ENCODE data around the gene LRRC14B.

LRRC14B gene

DNA sequence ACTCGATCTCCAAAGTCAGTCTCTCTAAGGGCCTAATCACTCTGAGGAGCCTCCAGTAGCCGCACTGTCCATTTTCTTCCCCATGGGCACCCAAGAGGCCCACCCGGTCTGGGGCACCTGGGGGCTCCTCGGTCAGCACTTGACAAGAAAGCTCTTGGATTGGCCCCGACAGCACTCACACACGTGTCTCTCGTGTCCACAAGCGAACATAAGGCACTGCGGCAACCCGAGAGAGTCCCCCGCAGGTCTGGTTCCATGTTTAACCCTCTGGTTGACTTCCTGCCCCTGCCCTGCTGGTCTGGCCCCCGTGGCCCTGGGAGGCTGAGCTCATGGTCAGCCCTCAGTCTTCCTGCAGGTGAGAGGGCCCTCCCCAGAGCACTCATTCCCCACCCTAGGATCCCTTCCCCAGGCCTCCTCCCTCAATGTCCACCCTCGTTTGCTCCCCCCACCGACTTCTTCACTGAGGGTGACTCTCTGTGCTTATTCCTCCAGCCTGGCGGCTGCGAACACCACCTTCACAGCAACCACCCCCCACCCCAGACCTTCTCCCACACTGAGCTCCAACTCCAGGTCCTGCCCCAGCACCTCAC, 16.3 kb upstream of the LRRC14B start:
- ATAC-seq (no peak), DNase-seq (no peak)

DNA sequence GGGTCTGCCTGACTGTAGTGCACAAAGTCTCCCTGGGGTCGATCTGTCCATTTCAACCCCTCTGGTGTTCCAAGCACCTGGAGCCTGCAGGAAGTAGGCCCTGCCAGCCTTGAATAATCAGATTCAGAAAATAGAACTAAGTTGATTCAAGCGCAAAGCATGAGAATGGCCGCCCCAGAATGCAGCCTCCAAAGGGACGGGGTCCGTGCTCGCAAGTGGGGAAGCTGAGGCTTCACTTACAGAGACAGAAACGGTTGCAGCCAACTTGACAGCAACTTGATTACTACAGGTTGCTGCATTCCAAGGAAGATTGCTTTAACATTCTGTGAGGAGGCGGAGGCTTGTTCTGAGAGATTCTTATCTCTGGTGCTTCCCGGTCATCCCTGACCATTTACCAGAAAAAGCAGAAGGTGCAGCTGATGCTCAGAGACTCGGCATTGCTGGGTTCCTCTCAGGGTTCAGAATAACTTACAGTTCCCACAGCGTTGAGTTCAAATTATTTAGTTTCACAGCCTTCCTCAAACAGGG, 14.9 kb upstream of the LRRC14B start:
- DNase-seq (no peak), ATAC-seq (no peak)

DNA sequence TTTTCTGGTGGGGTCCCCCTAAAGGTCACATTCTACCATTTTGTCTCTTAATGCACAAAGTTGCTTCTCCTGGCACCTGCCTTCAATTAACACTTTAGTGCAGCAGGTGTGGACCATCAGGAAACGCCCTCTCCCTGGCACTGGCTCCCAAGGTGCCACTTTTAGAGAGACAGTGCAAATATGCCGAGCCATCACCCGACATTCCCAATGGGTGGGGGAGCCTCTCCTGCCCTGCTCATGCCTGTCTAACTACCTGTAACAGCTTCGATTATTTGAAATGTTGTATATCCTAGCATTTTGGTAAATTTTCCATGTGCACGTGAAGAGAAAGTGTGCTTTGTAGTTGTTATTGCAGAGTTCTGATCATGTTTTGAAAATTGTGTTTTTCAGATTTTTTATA, 13.2 kb upstream of the LRRC14B start:
- no peak for DNase-seq
- ATAC-seq = no peak

DNA sequence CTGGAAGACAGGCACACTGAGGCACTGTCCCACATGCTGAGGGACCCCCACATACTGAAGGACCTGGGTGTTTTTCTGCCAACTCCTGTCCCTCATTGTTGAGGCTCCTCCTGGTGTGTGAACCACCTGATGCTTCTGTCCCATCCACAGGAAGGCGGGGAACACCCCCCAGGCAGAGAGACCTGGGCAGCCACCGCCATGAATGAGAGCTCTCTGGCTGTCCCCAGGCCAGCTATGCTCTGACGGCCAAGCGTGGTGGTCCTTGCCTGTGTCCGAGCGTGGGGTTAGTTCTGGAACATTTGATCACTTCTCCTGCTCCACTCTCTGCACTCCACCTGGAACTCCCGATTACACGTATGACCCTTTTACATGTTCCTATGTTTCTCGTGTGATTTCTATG, 11.9 kb upstream of the LRRC14B start:
- DNase-seq (no peak), ATAC-seq (no peak)

DNA sequence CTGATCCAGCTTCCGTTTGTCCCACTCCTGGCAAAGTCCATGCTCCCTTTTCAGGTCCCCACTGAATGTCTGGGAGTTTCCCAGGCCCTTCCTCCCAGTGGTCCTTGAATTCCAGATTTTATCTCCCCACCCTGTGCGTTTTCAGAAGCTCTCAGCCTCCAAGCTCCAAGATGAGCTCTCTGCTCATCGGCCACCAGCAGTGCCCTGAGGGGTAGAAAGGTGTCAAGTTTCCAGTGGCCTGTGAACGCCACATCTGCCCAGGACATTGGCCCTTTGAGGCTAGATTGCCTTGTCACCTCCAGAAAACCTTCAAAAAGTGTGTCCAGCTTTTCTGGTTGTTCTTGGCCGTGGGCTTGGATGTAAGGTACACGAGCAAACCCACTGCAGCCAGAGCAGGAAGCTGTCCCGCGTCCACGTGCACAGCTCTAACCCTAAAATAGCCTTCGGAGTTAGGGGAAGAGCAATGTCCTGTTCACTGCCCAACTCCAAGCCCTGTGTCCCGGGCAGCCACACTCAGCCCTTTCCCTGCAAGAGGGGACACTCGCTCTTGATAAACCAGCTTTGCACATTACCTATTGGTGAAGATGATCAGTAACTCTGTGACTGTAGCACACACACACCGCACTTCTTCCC, 10.9 kb upstream of the LRRC14B start:
- DNase-seq (no peak), ATAC-seq (no peak)

DNA sequence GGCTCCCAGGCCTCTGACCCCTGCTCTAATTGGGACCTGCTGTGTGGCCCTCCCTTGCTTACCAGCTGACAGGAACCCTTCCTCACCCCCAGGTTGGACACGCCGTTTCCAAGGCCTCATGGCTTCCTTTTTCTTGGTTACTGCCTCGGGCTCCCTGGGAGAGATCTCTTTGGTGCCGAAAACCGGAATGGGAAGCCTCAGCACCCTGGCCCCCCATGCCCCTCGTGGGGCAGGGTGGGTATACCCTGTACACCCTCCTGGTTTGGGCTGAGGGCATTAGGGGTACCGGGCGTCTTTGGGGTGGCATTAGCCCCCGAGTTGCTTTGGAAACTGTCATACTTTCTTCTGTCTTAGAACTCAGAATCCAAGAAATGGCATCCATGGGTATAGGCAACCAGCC, 10.1 kb upstream of the LRRC14B start:
- no peak for ATAC-seq
- DNase-seq = no peak

DNA sequence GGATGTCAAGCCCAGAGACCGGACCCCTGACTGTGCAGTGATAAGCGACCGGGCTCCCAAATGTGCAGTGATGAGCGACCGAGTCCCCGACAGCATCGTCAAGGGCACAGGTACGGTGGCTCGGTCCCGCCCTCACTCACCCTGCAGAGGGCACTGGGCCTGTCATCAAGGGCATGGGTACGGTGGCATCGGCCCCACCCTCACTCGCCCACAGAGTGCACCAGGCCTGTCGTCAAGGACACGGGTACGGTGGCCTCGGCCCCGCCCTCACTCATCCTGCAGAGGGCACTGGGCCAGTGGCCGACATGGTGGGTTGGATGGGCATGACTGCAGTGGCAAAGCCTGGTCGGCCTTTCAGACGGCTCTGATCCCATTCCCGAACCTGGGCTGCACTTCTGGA, 9.7 kb upstream of the LRRC14B start:
- DNase-seq (no peak), ATAC-seq (no peak)

DNA sequence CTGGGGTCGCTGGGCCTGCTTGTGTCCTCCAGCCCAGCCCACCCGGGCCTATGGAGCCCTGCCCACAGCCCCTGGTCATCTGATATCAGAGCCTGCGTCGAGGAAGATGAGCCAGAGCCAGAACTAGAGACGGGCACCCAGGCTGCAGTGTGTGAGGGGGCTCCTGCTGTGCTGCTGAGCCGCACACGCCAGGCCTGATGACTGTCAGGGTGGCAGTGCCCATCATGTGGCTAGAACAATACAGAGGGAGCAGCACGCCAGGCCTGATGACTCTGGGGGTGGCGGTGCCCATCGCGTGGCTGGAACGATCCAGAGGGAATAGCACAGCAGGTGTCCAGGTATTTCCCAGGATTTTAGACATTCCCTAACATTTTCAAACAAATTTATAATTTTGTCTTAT, 9.2 kb upstream of the LRRC14B start:
- ATAC-seq (no peak), DNase-seq (no peak)

DNA sequence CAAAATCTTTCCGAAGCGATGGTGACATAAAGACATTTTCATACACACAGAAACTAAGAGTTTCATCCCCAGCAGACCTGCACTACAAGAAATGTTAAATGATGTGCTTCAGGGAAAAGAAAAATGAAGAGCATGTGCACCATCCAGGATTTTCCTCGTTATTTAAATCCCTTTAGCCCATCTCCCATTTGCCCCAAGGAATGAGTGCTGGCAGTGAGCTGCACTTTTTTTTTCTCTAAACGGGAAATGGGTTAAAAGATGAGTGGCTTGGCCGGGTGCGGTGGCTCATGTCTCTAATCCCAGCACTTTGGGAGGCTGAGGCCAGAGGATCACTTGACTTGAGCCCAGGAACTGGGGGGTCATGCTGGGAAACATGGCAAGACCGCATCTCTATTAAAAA, 6.8 kb upstream of the LRRC14B start:
- ATAC-seq (no peak), DNase-seq (no peak)

DNA sequence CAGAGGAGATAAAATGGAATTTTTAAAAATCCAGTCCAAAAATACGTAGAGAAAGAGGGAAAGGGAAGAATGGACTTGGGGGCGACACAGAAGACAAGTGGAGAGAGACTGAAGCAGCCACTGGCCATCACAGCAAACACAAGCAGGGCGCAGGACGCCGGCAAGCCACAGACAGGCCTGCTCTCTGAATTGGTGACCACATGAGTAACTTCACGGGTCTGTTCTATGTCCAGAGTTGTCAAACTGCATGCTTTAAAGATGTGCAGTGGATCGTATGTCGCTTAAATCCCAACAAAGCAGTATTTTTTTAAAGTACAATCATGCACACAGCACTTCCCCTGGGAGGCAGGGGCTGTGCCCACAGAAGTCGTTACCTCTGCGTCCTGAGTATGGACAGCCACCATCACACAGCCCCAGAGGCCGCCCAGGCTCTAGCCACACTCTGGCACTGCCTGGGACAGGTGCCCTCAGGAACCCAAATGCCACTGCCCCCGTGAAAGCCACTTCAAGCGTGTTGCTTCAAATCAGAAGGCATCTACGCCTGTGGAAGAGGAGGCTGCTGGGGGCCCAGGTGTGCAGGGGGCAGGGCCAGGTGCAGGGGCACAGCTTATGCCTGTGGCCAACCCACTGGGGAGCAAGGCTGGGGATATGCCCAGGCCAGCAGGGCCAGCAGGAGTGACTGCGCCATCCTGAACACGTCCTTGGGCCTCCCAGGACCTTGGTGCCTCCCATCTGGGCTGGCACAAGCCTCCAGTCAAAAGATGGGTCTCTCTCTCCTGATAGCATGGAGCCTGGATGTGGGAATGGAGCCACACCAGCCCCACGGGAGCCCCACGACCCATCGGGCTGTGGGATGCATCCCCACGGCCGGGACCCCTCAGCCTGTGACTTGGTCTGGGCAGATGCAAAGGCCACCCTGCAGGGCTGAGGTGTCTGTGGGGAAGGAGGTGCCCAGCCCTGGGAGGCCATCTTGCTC, 5.9 kb upstream of the LRRC14B start:
- ATAC-seq (no peak), DNase-seq (no peak)

DNA sequence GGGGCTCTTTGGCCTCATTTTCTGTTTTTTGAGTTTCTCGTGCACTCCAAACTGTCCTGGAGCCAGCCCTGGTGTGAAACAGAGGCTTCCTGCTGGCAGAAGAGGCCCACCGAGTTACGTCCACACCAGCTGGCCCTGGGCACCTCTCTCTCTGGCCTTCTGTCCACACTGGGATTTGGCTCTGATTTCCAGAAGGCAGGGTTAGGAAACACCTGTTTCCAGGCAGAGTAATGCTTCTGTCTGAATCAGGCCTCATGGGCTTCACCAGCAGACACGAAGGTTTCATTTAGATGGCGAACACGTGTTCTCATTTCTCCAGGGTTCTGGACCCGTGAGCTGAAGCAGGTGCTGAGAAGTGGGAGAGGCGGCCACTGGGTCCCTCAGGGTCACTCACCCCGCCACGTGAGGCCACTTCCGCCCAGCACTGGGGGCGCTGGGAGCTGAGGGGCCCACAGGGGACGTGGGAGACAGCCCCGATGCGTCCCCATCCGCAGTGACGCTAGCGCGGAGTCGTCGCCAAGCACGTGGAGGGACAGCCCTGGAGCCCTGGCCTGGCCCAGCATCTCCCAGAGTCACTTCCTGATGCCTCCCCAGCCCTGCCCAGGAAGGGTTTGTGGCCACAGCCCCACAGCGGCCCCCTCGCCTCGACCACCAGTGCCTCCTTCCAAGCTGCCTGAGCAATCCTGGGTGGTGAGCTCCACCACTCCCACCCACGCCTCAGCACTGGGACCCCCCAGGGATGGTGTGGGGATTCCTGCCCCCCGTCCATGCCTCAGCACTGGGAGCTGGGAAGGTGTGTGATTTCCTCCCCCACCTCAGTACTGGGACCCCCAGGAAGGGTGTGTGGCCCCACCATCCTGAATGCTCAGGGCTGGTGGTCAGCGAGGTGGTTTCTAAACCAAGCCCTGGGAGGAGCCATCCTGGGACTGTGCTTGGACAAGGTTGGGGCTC, 4.9 kb upstream of the LRRC14B start:
- no peak for ATAC-seq
- DNase-seq = no peak

DNA sequence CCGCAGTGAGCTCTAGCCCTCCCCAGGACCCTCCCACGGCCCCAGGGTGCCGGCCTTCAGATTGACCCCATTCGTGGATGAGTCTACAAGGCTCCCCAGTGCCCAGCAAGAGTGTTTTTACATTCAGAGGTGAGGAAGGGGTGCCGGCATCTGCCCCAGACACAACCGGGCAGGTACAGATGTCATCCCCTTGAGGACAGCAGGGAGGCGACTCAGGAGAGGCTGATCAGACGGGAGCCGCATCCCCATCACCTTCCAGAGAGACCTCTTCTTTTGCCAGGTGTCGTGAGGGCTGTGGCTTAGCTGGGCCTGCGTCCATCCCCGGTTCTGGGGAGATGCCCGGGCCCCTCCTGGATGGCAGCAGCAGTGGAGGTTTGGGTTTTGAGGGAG, 4.3 kb upstream of the LRRC14B start:
- DNase-seq (no peak), ATAC-seq (no peak)

DNA sequence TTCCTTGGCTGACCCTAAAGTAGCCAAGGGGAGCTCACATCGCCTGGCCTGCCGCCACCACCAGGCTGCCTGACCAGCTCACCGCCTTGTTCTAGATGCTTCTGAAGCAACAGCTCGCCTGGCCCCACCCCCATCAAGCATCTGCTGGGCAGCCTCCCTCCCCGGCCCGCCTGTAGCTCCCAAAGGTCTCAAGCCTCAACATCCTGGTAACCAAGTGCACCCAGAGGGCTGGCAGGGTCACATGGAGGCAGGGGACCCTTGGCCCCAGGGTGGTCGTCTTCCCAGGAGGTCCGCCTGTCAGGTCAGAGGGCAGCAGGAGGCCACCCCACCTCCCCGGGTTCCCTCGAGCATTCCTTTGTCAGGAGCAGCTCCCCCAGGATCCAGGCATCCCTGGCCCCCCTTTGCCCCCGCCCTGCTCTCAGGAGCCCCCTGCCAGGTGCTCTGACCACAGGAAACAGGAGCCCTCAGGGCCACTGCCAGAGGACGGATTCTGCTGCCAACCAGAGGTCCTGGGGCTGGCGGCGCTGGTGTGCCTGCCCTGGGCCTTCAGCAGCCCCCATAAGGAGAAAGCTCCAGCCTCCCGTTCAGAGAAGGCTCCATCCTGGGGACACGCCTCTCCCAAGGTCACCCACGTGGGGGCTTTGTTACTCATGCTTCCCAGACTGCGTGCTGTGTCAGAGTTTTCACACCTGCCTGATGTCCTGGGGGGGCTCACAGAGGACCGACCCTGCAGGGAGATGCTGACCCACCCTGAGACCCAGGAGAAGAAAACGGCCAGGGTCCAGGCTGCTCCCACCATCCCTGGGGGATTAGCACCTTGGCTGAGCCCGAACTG, 3.5 kb upstream of the LRRC14B start:
- no peak for DNase-seq
- ATAC-seq = no peak

DNA sequence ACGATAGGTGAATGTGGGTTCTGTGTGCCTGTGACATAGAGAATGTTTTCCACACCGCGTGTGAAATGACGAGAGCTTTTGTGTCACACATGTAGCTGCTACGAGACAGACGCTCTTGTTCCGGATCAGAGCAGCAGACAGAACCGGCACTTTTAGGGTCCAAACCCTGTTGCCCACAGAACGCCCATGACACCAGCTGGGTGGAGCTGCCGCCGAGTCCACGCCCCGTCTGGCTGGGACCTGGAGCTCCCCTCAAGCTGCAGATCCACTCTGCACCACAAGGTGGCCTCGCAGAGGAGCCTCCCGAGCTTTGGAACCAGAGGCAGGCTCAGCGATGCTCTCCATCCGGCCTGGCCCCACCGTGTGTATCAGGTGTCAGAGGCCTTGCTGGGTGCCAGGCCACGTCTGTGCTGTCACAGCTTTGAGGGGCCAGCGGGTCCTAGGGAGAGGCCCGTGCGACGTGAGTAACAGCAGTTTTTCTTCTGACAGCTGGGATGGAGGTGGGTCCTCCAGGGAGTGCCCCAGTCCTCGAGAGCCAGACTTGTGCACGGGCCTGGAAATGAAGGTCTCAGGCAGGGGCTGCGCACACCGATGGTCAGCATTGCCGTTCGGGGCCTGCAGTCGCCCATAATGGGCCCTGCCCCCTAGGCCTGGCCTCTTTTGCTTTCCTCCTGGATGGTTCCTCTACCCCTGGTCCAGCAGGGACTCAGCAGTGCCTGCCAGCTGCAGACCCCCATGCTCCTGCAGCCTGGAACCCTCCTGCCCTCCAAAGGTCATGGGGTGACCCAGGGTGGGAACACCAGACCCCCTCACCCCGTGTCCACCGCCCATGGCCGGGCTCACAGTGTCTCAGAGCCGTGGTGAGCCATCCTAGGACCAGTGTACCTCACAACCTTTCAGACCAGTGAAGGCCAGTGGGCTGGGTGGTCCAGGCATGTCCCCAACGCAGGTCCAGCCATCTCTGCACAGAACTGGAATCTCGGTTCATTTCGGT, 2.5 kb upstream of the LRRC14B start:
- DNase-seq (peak; percentile 93), ATAC-seq (peak; percentile 93)

DNA sequence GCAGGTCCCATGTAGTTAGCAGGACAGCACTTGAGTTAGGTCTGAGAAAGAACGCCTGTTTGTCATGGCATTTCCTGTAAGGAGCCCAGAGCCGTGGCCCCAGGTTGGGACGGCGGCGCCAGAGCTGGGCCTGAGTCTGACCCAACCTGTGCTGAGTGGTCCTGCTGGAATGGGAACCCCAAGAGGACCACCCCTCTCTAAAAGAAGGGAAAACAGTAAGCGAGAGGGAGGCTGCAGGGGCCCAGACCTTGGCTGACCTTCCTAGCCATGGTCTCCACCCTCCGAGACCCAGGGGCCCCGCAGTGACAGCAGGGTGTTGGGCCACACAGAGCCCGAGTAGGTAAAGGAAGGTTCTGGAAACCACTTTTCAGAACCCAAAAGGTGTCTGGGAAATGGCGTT, 1.8 kb upstream of the LRRC14B start:
- DNase-seq (no peak), ATAC-seq (no peak)

DNA sequence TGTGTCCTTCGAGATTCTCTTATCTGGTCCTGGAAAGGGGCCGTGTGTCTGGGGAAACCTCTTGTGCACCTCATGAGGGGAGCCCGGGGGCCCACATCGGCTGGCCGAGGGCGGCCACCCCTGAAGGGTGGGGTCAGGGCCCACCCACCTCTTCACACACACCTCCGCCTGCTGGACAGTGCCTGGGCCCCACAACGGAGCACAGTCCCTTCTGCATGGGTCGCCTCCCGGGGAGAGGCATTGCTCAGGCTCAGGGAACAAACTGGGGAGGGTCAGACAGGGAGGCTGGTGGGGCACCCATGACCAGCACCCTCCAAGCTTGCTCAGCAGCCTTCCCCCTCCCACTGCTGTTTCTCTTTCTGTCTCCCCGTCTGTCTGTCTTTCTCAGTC, 1.3 kb upstream of the LRRC14B start:
- DNase-seq (no peak), ATAC-seq (no peak)

DNA sequence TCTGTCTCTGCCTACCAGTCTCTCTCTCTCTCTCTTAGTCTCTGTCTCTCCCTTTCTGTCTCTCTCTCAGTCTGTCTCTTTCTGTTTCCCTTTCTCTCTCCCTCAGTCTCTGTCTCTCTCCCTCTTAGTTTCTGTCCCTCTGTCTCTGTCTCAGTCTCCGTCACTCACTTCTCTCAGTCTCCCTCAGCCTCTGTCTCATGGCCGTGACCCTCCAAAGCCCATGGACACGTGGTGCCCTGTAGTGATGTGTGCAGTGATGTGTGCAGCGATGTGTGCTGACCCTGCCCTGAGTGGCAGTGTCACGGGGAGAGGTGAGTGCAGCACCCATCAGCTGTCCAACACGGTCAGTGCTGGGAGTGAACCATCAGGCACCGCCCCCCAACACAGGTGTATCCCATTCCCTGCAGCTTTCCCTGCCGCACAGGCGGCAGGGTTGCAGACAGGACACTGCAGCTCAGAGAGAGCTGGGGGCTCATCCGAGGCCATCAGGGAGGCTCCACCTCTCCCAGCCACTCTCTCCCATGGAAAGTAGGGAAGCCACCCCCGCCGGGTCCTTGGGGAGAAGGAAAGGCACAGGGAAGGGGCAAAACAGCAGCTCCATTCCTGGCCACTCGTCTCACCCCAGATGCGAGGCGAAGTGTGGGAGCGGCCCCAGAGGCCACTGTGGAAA, 794 bp upstream of the LRRC14B start:
- ATAC-seq = no peak
- DNase-seq = no peak

DNA sequence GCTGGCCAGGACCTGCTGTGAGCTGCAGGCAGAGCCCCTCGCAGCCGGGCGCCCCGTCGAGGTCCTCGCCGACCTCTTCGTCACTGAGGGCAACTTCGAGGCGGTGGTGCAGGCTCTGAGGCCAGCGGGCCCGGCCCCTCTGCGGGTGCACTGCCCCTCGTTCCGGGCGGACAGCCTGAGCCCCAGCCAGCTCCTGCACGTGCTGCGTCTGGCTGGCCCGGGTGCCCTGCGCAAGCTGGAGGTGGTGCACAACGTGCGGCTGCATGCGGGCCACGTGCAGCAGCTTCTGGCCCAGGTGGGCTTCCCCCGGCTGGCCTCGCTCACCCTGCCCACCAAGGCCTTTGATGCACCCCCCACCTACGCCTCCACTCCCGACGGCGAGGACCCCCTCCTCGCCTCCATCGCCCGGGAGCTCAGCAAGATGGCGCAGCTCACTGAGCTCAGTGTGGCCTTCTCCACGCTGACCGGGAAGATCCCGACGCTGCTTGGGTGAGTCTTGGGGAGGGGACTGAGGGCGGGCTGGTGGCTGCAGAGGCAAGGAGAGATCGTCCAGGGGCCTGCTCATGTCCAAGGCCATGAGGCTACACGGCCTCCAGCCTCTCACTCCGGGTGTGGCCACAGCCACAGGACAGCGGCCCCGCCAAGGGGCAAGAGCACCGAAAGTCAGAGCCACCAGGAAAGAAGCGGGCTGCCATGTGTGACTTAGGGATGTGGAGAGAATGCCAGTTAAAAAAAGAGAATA, 825 bp downstream of the LRRC14B start:
- no peak for DNase-seq
- no peak for ATAC-seq

DNA sequence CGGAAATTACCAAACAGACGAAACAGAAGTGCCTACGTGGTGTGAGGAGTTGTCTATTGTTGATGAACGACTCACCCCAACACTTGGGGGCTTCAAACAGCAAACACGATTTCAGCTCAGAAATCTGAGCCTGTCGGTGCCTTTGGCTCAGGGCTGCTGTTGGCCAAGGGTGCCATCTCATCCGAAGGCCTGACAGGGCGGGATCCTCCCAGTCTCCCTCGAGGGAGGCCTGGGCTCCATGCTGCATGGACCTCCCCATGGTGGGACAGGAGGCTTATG, 1.3 kb downstream of the LRRC14B start:
- DNase-seq (no peak), ATAC-seq (no peak)

Measured in stimulated activated naive CD8-positive, alpha-beta T cell treated with anti-CD3 and anti-CD28 coated beads, Interleukin-15, Interleukin-2, amounts not matched to agents 100 U/mL and 50 U/mL, for 24 hours (primary cell).